ENCODE measurements around the gene L3MBTL4. TPM values are rescaled to one million over a fixed set of nuclear protein-coding genes. Genes with fewer than 3 reads are reported as not detected.

Gene L3MBTL4
- total RNA-seq, 1 donor: 0.36 TPM

DNA sequence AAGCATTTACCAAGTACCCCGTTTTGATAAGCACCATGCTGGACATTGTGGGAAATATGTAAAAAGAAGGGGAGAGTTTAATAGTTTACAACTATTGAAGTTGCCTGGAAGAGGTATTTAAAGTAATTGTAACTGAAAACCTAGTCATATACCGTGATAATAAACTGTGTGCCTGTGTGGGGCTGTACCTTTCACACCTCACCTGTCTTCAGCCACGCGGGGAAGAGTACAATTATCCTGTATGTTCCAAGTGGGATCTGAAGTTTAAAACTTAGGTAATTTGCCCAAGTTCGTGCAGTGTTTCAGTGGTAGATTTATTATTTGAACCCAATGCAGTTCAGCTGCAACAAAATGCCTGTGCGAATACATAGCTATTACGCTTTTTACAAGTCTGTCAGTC is 391.2 kb downstream of the L3MBTL4 start:
- Histone ChIP-seq H3K27me3 (ENCODE audit: insufficient read depth, low read length) (no peaks in the 10 kb centered on the region), H3K36me3 (ENCODE audit: insufficient read depth, low read length) (no peaks in the 10 kb centered on the region), H3K4me1 (ENCODE audit: insufficient read depth, low read length) (no peaks in the 10 kb centered on the region), H2AFZ (ENCODE audit: low read length) (no peak overlapping the region), H4K20me1 (ENCODE audit: insufficient read depth, low read length) (no peaks in the 10 kb centered on the region), H3K4me3 (ENCODE audit: insufficient read depth, low read length) (no peak overlapping the region), H3K9me3 (ENCODE audit: low read depth, low read length) (no peaks in the 10 kb centered on the region), H3K27ac (ENCODE audit: low read depth, low read length) (no peak overlapping the region), H3K79me2 (ENCODE audit: insufficient read depth, low read length) (no peaks in the 10 kb centered on the region), H3K4me2 (ENCODE audit: insufficient read depth, low read length) (no peak overlapping the region)
- TF ChIP-seq CTCF (IDR thresholded peaks at IDR 0.05; ENCODE audit: extremely low read depth, low read depth, low read length): no peak
- DNase-seq (ENCODE audit: insufficient read length, low spot score, missing footprints): no peak

GRCh38 chr18:6022845-6023244 is 391.9 kb downstream of the L3MBTL4 start:
- no peak overlapping the region for H3K27ac ChIP-seq (ENCODE audit: low read depth, low read length)
- H3K4me3 ChIP-seq (ENCODE audit: insufficient read depth, low read length): no peak overlapping the region
- no peaks in the 10 kb centered on the region for H3K27me3 ChIP-seq (ENCODE audit: insufficient read depth, low read length)
- DNase-seq (ENCODE audit: insufficient read length, low spot score, missing footprints): no peak
- H3K4me2 ChIP-seq (ENCODE audit: insufficient read depth, low read length): no peak overlapping the region
- no peak overlapping the region for H2AFZ ChIP-seq (ENCODE audit: low read length)
- H3K79me2 ChIP-seq (ENCODE audit: insufficient read depth, low read length): no peaks in the 10 kb centered on the region
- no peaks in the 10 kb centered on the region for H3K36me3 ChIP-seq (ENCODE audit: insufficient read depth, low read length)
- no peaks in the 10 kb centered on the region for H3K4me1 ChIP-seq (ENCODE audit: insufficient read depth, low read length)
- H4K20me1 ChIP-seq (ENCODE audit: insufficient read depth, low read length): no peaks in the 10 kb centered on the region
- TF ChIP-seq CTCF (IDR thresholded peaks at IDR 0.05; ENCODE audit: extremely low read depth, low read depth, low read length): no peak
- no peaks in the 10 kb centered on the region for H3K9me3 ChIP-seq (ENCODE audit: low read depth, low read length)

GRCh38 chr18:6022074-6022444 is 392.7 kb downstream of the L3MBTL4 start:
- H2AFZ ChIP-seq (ENCODE audit: low read length): no peak overlapping the region
- no peaks in the 10 kb centered on the region for H3K36me3 ChIP-seq (ENCODE audit: insufficient read depth, low read length)
- no peak overlapping the region for H3K4me3 ChIP-seq (ENCODE audit: insufficient read depth, low read length)
- H4K20me1 ChIP-seq (ENCODE audit: insufficient read depth, low read length): no peaks in the 10 kb centered on the region
- H3K4me2 ChIP-seq (ENCODE audit: insufficient read depth, low read length): no peak overlapping the region
- H3K79me2 ChIP-seq (ENCODE audit: insufficient read depth, low read length): no peaks in the 10 kb centered on the region
- TF ChIP-seq CTCF (IDR thresholded peaks at IDR 0.05; ENCODE audit: extremely low read depth, low read depth, low read length): no peak
- no peaks in the 10 kb centered on the region for H3K9me3 ChIP-seq (ENCODE audit: low read depth, low read length)
- no peak for DNase-seq (ENCODE audit: insufficient read length, low spot score, missing footprints)
- H3K27me3 ChIP-seq (ENCODE audit: insufficient read depth, low read length): no peaks in the 10 kb centered on the region
- no peaks in the 10 kb centered on the region for H3K4me1 ChIP-seq (ENCODE audit: insufficient read depth, low read length)
- no peak overlapping the region for H3K27ac ChIP-seq (ENCODE audit: low read depth, low read length)

- H3K36me3 ChIP-seq (ENCODE audit: insufficient read depth, low read length): no peaks in the 10 kb centered on the region
- H4K20me1 ChIP-seq (ENCODE audit: insufficient read depth, low read length): no peaks in the 10 kb centered on the region
- H3K79me2 ChIP-seq (ENCODE audit: insufficient read depth, low read length): no peaks in the 10 kb centered on the region
- DNase-seq (ENCODE audit: insufficient read length, low spot score, missing footprints): no peak
- no peaks in the 10 kb centered on the region for H3K9me3 ChIP-seq (ENCODE audit: low read depth, low read length)
- no peak overlapping the region for H2AFZ ChIP-seq (ENCODE audit: low read length)
- no peak for TF ChIP-seq CTCF (IDR thresholded peaks at IDR 0.05; ENCODE audit: extremely low read depth, low read depth, low read length)
- no peak overlapping the region for H3K4me2 ChIP-seq (ENCODE audit: insufficient read depth, low read length)
- no peaks in the 10 kb centered on the region for H3K4me1 ChIP-seq (ENCODE audit: insufficient read depth, low read length)
- no peak overlapping the region for H3K4me3 ChIP-seq (ENCODE audit: insufficient read depth, low read length)
- no peaks in the 10 kb centered on the region for H3K27me3 ChIP-seq (ENCODE audit: insufficient read depth, low read length)
- H3K27ac ChIP-seq (ENCODE audit: low read depth, low read length): no peak overlapping the region
Observed at GRCh38 chr18:6021306-6022073, 393.2 kb downstream of the L3MBTL4 start.

All from osteoblast (primary cell).